CD8-positive, alpha-beta memory T cell (primary cell): ENCODE results near the gene ZNF296. TPM values are rescaled to one million over a fixed set of nuclear protein-coding genes. Genes with fewer than 3 reads are reported as not detected.

Source experiments
- CTCF ChIA-PET: fragments of 350-600 bp; sonication (Branson Sonifier 250); formaldehyde crosslinking; loops from one replicate; lab custom pipeline; 2021; ENCODE audit warnings: antibody characterized with exemption; lab: Charles Lee
- POLR2A ChIA-PET: fragments of 350-600 bp; sonication (Branson Sonifier 250); formaldehyde crosslinking; loops from one replicate; lab custom pipeline; 2021; ENCODE audit warnings: antibody characterized with exemption; lab: Charles Lee
- DNase-seq, 5 donors: peaks; one replicate each; pipeline versions ENCODE4 v3.0.0 to v3.0.0-alpha.2; 2020 to 2022; ENCODE audit warnings: mixed read lengths in 1 of 5
- H3K27ac ChIP-seq: one replicate; pipeline ENCODE4 v1.7.0; 2013; ENCODE audit warnings: low read depth, mild to moderate bottlenecking, low read length, moderate library complexity
- H3K27me3 ChIP-seq: 2 replicates; pipeline ENCODE4 v1.7.0; 2013; ENCODE audit warnings: low read length, mild to moderate bottlenecking; ENCODE audit not compliant: insufficient read depth, poor library complexity, severe bottlenecking
- H3K36me3 ChIP-seq: 2 replicates; pipeline ENCODE4 v1.7.0; 2013; ENCODE audit warnings: mild to moderate bottlenecking, low read length, moderate library complexity; ENCODE audit not compliant: insufficient read depth
- H3K4me1 ChIP-seq: 2 replicates; pipeline ENCODE4 v1.7.0; 2013; ENCODE audit warnings: mild to moderate bottlenecking, low read length, moderate library complexity; ENCODE audit not compliant: insufficient read depth
- H3K4me3 ChIP-seq: 2 replicates; pipeline ENCODE4 v1.7.0; 2013; ENCODE audit warnings: mild to moderate bottlenecking, low read length
- H3K9me3 ChIP-seq: 2 replicates; pipeline ENCODE4 v1.7.0; 2013; ENCODE audit warnings: mild to moderate bottlenecking, low read length
- H3K27ac Mint-ChIP-seq, 8 donors: one replicate each; pipeline ENCODE4 v1.8.0; 2020 to 2021; ENCODE audit warnings: mixed read lengths in 8 of 8, mild to moderate bottlenecking in 6 of 8, inconsistent platforms in 3 of 8, moderate library complexity in 3 of 8
- H3K27me3 Mint-ChIP-seq, 2 donors: one replicate each; pipeline ENCODE4 v1.8.0; 2020 to 2021; ENCODE audit warnings: mixed read lengths in 2 of 2, mild to moderate bottlenecking in 1 of 2, moderate library complexity in 1 of 2
- H3K36me3 Mint-ChIP-seq, 3 donors: one replicate each; pipeline ENCODE4 v1.8.0; 2020 to 2021; ENCODE audit warnings: mixed read lengths in 3 of 3, inconsistent platforms in 1 of 3, mild to moderate bottlenecking in 1 of 3
- H3K4me1 Mint-ChIP-seq, 3 donors: one replicate each; pipeline ENCODE4 v1.8.0; 2020 to 2021; ENCODE audit warnings: mixed read lengths in 3 of 3, inconsistent platforms in 1 of 3, mild to moderate bottlenecking in 1 of 3
- H3K4me3 Mint-ChIP-seq, 7 donors: one replicate each; pipeline ENCODE4 v1.8.0; 2020 to 2021; ENCODE audit warnings: mixed read lengths in 7 of 7, mild to moderate bottlenecking in 6 of 7, moderate library complexity in 4 of 7, inconsistent platforms in 2 of 7
- H3K9me3 Mint-ChIP-seq, 5 donors: one replicate each; pipeline ENCODE4 v1.8.0; 2020 to 2022; ENCODE audit warnings: mixed read lengths in 5 of 5, mild to moderate bottlenecking in 3 of 5, moderate library complexity in 2 of 5, inconsistent platforms in 1 of 5
- polyA plus RNA-seq: library from polyadenylated mRNA; unstranded; fragments of 300-500 nt; fragmentation: Illumina TruSeq; gene quantifications from one replicate; pipeline ENCODE4 v1.2.3, GENCODE V29; 2021
- total RNA-seq, 2 experiments: library from RNA; stranded (reverse); gene quantifications; one replicate each; pipeline ENCODE4 v1.2.3, GENCODE V29; 2021

The ZNF296 gene
- total and polyA plus RNA-seq, 3 experiments from 2014 or later, result 6.7 to 8.5 (median 7.9) TPM

GRCh38 chr19:45023048-45023447 lies 53.2 kb downstream of the ZNF296 start:
- no peaks in the 10 kb centered on the region for H3K4me1 ChIP-seq
- H3K4me1 Mint-ChIP-seq, result peaks cover 0 to 7% (median 0%) of the 10 kb centered on the region in 3 donors
- no peak for DNase-seq
- H3K4me3 Mint-ChIP-seq, result no peak overlapping the region
- H3K9me3 ChIP-seq, result no peaks in the 10 kb centered on the region
- H3K27me3 ChIP-seq, result no peaks in the 10 kb centered on the region
- H3K27ac Mint-ChIP-seq, result peak overlapping the region in 1 of 8 donors; percentile 82
- CTCF ChIA-PET, result no interaction called here
- H3K27me3 Mint-ChIP-seq, result no peaks in the 10 kb centered on the region
- POLR2A ChIA-PET, result no interaction called here
- no peaks in the 10 kb centered on the region for H3K9me3 Mint-ChIP-seq
- peaks cover 0 to 49% (median 8%) of the 10 kb centered on the region in 3 donors for H3K36me3 Mint-ChIP-seq
- H3K36me3 ChIP-seq, result peaks cover 4% of the 10 kb centered on the region
- no peak overlapping the region for H3K27ac ChIP-seq
- H3K4me3 ChIP-seq, result no peak overlapping the region

GRCh38 chr19:45021971-45022370 lies 54.3 kb downstream of the ZNF296 start:
- ChIA-PET CTCF (interaction anchor here (1.8 kb wide), 1 partner anchor 38 kb away, joined by 4 read pairs; no protein-coding TSS in a partner anchor), POLR2A (no interaction called here)
- H3K4me1 Mint-ChIP-seq, result peaks cover 2 to 9% (median 3%) of the 10 kb centered on the region in 3 donors
- Histone ChIP-seq H3K27me3 (no peaks in the 10 kb centered on the region), H3K9me3 (no peaks in the 10 kb centered on the region), H3K4me3 (no peak overlapping the region), H3K36me3 (no peaks in the 10 kb centered on the region), H3K27ac (no peak overlapping the region), H3K4me1 (peaks cover 3% of the 10 kb centered on the region)
- H3K27me3 Mint-ChIP-seq, result no peaks in the 10 kb centered on the region
- peak overlapping the region in 2 of 8 donors; percentile 42 to 79 for H3K27ac Mint-ChIP-seq
- no peak for DNase-seq
- no peaks in the 10 kb centered on the region for H3K9me3 Mint-ChIP-seq
- H3K36me3 Mint-ChIP-seq, result peaks cover 0 to 43% (median 5%) of the 10 kb centered on the region in 3 donors
- H3K4me3 Mint-ChIP-seq, result no peak overlapping the region

Other genes with a start within 250 kb of the ZNF296 start
- under 1 TPM; 0.22 to 0.66 TPM for gene NECTIN2, start 230.2 kb downstream of the ZNF296 start, total RNA-seq
- gene NECTIN2, start 230.2 kb downstream of the ZNF296 start, polyA plus RNA-seq, result 0.47 TPM
- gene TOMM40, start 185.2 kb downstream of the ZNF296 start, total RNA-seq, result 100 to 1,000 TPM; 211 to 218 TPM
- 41.4 TPM for gene TOMM40, start 185.2 kb downstream of the ZNF296 start, polyA plus RNA-seq
- 1 to 10 TPM; 4.5 TPM for gene APOE, start 170.7 kb downstream of the ZNF296 start, total RNA-seq
- not detected for gene APOE, start 170.7 kb downstream of the ZNF296 start, polyA plus RNA-seq
- 1 to 10 TPM; 4.6 to 5.7 TPM for gene APOC1, start 161.9 kb downstream of the ZNF296 start, total RNA-seq
- gene APOC1, start 161.9 kb downstream of the ZNF296 start, polyA plus RNA-seq, result not detected
- gene APOC4, start 134.2 kb downstream of the ZNF296 start, total RNA-seq, result not detected
- gene APOC4, start 134.2 kb downstream of the ZNF296 start, polyA plus RNA-seq, result not detected
- gene APOC2, start 130.4 kb downstream of the ZNF296 start, total RNA-seq, result not detected
- gene APOC2, start 130.4 kb downstream of the ZNF296 start, polyA plus RNA-seq, result not detected
- gene CLPTM1, start 121.1 kb downstream of the ZNF296 start, total RNA-seq, result 10 to 100 TPM; 78.6 to 82.5 TPM
- 27.5 TPM for gene CLPTM1, start 121.1 kb downstream of the ZNF296 start, polyA plus RNA-seq
- 10 to 100 TPM; 53.4 to 57.4 TPM for gene RELB, start 75.0 kb downstream of the ZNF296 start, total RNA-seq
- gene RELB, start 75.0 kb downstream of the ZNF296 start, polyA plus RNA-seq, result 22.7 TPM
- gene CLASRP, start 37.4 kb downstream of the ZNF296 start, total RNA-seq, result 10 to 100 TPM; 75.5 to 84.1 TPM
- gene CLASRP, start 37.4 kb downstream of the ZNF296 start, polyA plus RNA-seq, result 7.9 TPM
- gene GEMIN7, start 2.8 kb upstream of the ZNF296 start, total RNA-seq, result 10 to 100 TPM; 51.6 TPM
- gene GEMIN7, start 2.8 kb upstream of the ZNF296 start, polyA plus RNA-seq, result 93.5 TPM
- gene PPP1R37, start 16.7 kb upstream of the ZNF296 start, total RNA-seq, result 10 to 100 TPM; 17.8 to 18.3 TPM
- gene PPP1R37, start 16.7 kb upstream of the ZNF296 start, polyA plus RNA-seq, result 0.79 TPM
- under 1 TPM; 0.13 to 0.18 TPM for gene NKPD1, start 84.5 kb upstream of the ZNF296 start, total RNA-seq
- gene NKPD1, start 84.5 kb upstream of the ZNF296 start, polyA plus RNA-seq, result 0.20 TPM
- gene TRAPPC6A, start 101.8 kb upstream of the ZNF296 start, total RNA-seq, result 10 to 100 TPM; 22.7 to 24.3 TPM
- 151 TPM for gene TRAPPC6A, start 101.8 kb upstream of the ZNF296 start, polyA plus RNA-seq
- gene BLOC1S3, start 102.3 kb upstream of the ZNF296 start, total RNA-seq, result 10 to 100 TPM; 12.4 TPM
- gene BLOC1S3, start 102.3 kb upstream of the ZNF296 start, polyA plus RNA-seq, result 19.9 TPM
- not detected for gene EXOC3L2, start 168.9 kb upstream of the ZNF296 start, total RNA-seq
- not detected for gene EXOC3L2, start 168.9 kb upstream of the ZNF296 start, polyA plus RNA-seq
- gene MARK4, start 174.8 kb upstream of the ZNF296 start, total RNA-seq, result 10 to 100 TPM; 20.2 to 21.2 TPM
- gene MARK4, start 174.8 kb upstream of the ZNF296 start, polyA plus RNA-seq, result 2.6 TPM
- not detected for gene CKM, start 246.4 kb upstream of the ZNF296 start, total RNA-seq
- 0.13 TPM for gene CKM, start 246.4 kb upstream of the ZNF296 start, polyA plus RNA-seq